B cell (primary cell): ENCODE data around the gene NPFF. TPM values are rescaled to one million over a fixed set of nuclear protein-coding genes. Genes with fewer than 3 reads are reported as not detected.

ENCODE experiments used
- ATAC-seq: fragments of 200-7000 bp; cut with Tn5 transposase; one replicate; pipeline ENCODE4 v1.10.0; 2021; ENCODE audit warnings: low read depth, mild to moderate bottlenecking, moderate number of reproducible peaks, moderate library complexity
- CTCF ChIA-PET: fragments of 350-600 bp; sonication (Branson Sonifier 250); formaldehyde crosslinking; loops from one replicate; lab custom pipeline; 2021; ENCODE audit warnings: antibody characterized with exemption, inconsistent platforms; lab: Charles Lee
- POLR2A ChIA-PET: fragments of 350-600 bp; sonication (Branson Sonifier 250); formaldehyde crosslinking; loops from one replicate; lab custom pipeline; 2021; ENCODE audit warnings: antibody characterized with exemption; lab: Charles Lee
- DNase-seq: peaks from one replicate; pipeline ENCODE4 v3.0.0; 2013
- H2AFZ ChIP-seq: 2 replicates; pipeline ENCODE4 v1.6.1; 2012; ENCODE audit warnings: mild to moderate bottlenecking, low read depth, low read length; ENCODE audit not compliant: insufficient read depth, poor library complexity, severe bottlenecking
- H3K27ac ChIP-seq, 2 donors: 1 replicate in 1 of 2; 2 replicates in 1 of 2; pipeline ENCODE4 v1.5.1; 2012 to 2013; ENCODE audit warnings: low read length in 2 of 2, mild to moderate bottlenecking in 2 of 2, moderate library complexity in 1 of 2
- H3K27me3 ChIP-seq, 4 experiments: fragments of 200-600 bp in 1 of 4; sonication (generic) in 1 of 4; replicated peaks in 1 of 4; 1 replicate in 2 of 4; 2 replicates in 2 of 4; pipeline versions ENCODE4 v1.6.1 to v1.7.0; 2013 to 2016; ENCODE audit warnings: low read length in 3 of 4, mild to moderate bottlenecking in 2 of 4, mixed read lengths in 1 of 4, moderate library complexity in 1 of 4; ENCODE audit not compliant: insufficient read depth in 4 of 4, control insufficient read depth in 3 of 4; ENCODE audit errors: control extremely low read depth in 1 of 4
- H3K36me3 ChIP-seq, 2 experiments: replicated peaks in 1 of 2; 1 replicate in 1 of 2; 2 replicates in 1 of 2; pipeline versions ENCODE4 v1.6.1 to v1.7.1; 2013; ENCODE audit warnings: low read length in 1 of 2; ENCODE audit not compliant: insufficient read depth in 2 of 2, control insufficient read depth in 1 of 2; ENCODE audit errors: control extremely low read depth in 1 of 2, extremely low read depth in 1 of 2
- H3K4me1 ChIP-seq, 2 donors: fragments of 200-600 bp in 1 of 2; sonication (generic) in 1 of 2; 1 replicate in 1 of 2; 2 replicates in 1 of 2; pipeline versions ENCODE4 v1.5.1 to v1.6.1; 2013 to 2017; ENCODE audit warnings: low read length in 2 of 2; ENCODE audit not compliant: control insufficient read depth in 2 of 2, insufficient read depth in 2 of 2
- H3K4me2 ChIP-seq: replicated peaks from 2 replicates; pipeline ENCODE3; 2012; ENCODE audit warnings: mild to moderate bottlenecking, low read depth, low read length; ENCODE audit not compliant: poor library complexity, severe bottlenecking
- H3K4me3 ChIP-seq, 5 experiments: fragments of 200-600 bp in 1 of 5; sonication (generic) in 1 of 5; 1 replicate in 3 of 5; 2 replicates in 2 of 5; pipeline versions ENCODE4 v1.5.1 to v1.7.0; 2011 to 2016; ENCODE audit warnings: low read length in 4 of 5, mild to moderate bottlenecking in 4 of 5, low read depth in 2 of 5, control low read depth in 1 of 5, moderate library complexity in 1 of 5; ENCODE audit not compliant: insufficient read depth in 1 of 5; ENCODE audit errors: control extremely low read depth in 1 of 5, extremely low read depth in 1 of 5
- H3K79me2 ChIP-seq: fragments of 200-600 bp; sonication (generic); one replicate; pipeline ENCODE4 v1.6.0; 2016; ENCODE audit warnings: low read length; ENCODE audit not compliant: control insufficient read depth, insufficient read depth
- H3K9ac ChIP-seq: fragments of 200-600 bp; sonication (generic); 2 replicates; pipeline ENCODE4 v1.6.1; 2017; ENCODE audit warnings: mild to moderate bottlenecking, low read length, moderate library complexity
- H3K9me3 ChIP-seq, 3 donors: one replicate each; pipeline versions ENCODE4 v1.6.1 to v1.7.1; 2013; ENCODE audit warnings: low read length in 2 of 3; ENCODE audit not compliant: control insufficient read depth in 2 of 3, insufficient read depth in 1 of 3; ENCODE audit errors: control extremely low read depth in 1 of 3
- H4K20me1 ChIP-seq: 2 replicates; pipeline ENCODE4 v1.6.0; 2012; ENCODE audit warnings: mild to moderate bottlenecking, low read length; ENCODE audit not compliant: insufficient read depth, control insufficient read depth, poor library complexity, severe bottlenecking
- H3K27ac Mint-ChIP-seq: one replicate; pipeline ENCODE4 v1.8.0; 2021; ENCODE audit warnings: mixed read lengths
- H3K27me3 Mint-ChIP-seq: one replicate; pipeline ENCODE4 v1.8.0; 2021; ENCODE audit warnings: mixed read lengths
- H3K4me1 Mint-ChIP-seq: one replicate; pipeline ENCODE4 v1.8.0; 2021; ENCODE audit warnings: mixed read lengths
- H3K4me3 Mint-ChIP-seq: one replicate; pipeline ENCODE4 v1.8.0; 2021; ENCODE audit warnings: mixed read lengths
- H3K9me3 Mint-ChIP-seq: one replicate; pipeline ENCODE4 v1.8.0; 2022; ENCODE audit warnings: mixed read lengths; ENCODE audit not compliant: insufficient read depth
- CTCF ChIP-seq: fragments of 200-600 bp; IDR thresholded peaks from one replicate; pipeline ENCODE4 v1.8.0; 2022; ENCODE audit warnings: antibody characterized with exemption, mild to moderate bottlenecking
- EZH2 ChIP-seq: IDR thresholded peaks from 2 replicates; pipeline ENCODE4 v1.6.1; 2012; ENCODE audit warnings: borderline replicate concordance, low read depth, mild to moderate bottlenecking, moderate library complexity, low read length; ENCODE audit not compliant: insufficient read depth, poor library complexity, severe bottlenecking
- WGBS: methylation state at CpG from one replicate; pipeline ENCODE4 v1.1.5; 2013; ENCODE audit warnings: missing lambda C conversion rate; ENCODE audit not compliant: insufficient coverage; 5-methylcytosine and 5-hydroxymethylcytosine counted together
- intact Hi-C: fragments of 100-400 bp; cut with micrococcal nuclease; formaldehyde crosslinking; loops from one replicate; pipeline ENCODE4 v1.10.0; 2022
- polyA plus RNA-seq: library from polyadenylated mRNA; depleted of rRNA; stranded (reverse); fragments of >200 nt; gene quantifications from 2 replicates; pipeline ENCODE4 v1.2.3, GENCODE V29; 2012
- total RNA-seq, 2 donors: library from RNA; stranded (reverse); fragments of 120-200 nt in 1 of 2; gene quantifications; 1 replicate in 1 of 2; 2 replicates in 1 of 2; pipeline versions ENCODE4 v1.2.3 to v1.2.4, GENCODE V29; 2013 to 2022

Gene NPFF
- total and polyA plus RNA-seq, 2 donors (not counting 1 experiment from before 2014, with no cell fraction given) = 0.34 TPM; not detected in 1

- H3K79me2 ChIP-seq = no peaks in the 10 kb centered on the region
- peak overlapping the region; percentile 35 for H2AFZ ChIP-seq
- CTCF ChIA-PET = interaction anchor here (0.8 to 4.6 kb wide), 6 partner anchors 10 to 203 kb away, joined by 3 to 58 read pairs (median 9); partner anchors contain the start of gene ATP5MC2
- intact Hi-C loops = loop anchor here (1.0 to 2.0 kb wide), 2 partner anchors 133 to 203 kb away; partner anchors contain the start of gene ATP5MC2
- peaks cover 0 to 40% of the 10 kb centered on the region in 2 experiments for H3K36me3 ChIP-seq
- Mint-ChIP-seq H3K4me1 (peaks cover 5% of the 10 kb centered on the region), H3K9me3 (no peaks in the 10 kb centered on the region), H3K27ac (peak overlapping the region; percentile 5), H3K27me3 (no peaks in the 10 kb centered on the region), H3K4me3 (no peak overlapping the region)
- WGBS = 100% methylated on average over 1 of the region's 5 CpGs
- H3K27me3 ChIP-seq = no peaks in the 10 kb centered on the region
- TF ChIP-seq CTCF (peak; percentile 71), EZH2 (no peak)
- no peak overlapping the region for H3K4me3 ChIP-seq
- no peaks in the 10 kb centered on the region for H3K4me1 ChIP-seq
- no peaks in the 10 kb centered on the region for H4K20me1 ChIP-seq
- H3K4me2 ChIP-seq = no peak overlapping the region
- ATAC-seq = peak; percentile 81
- peak; percentile 61 for DNase-seq
- H3K27ac ChIP-seq = peak overlapping the region in 1 of 2 donors; percentile 44
- H3K9ac ChIP-seq = no peak overlapping the region
- H3K9me3 ChIP-seq = no peaks in the 10 kb centered on the region
- POLR2A ChIA-PET = interaction anchor here (1.8 kb wide), 1 partner anchor 132 kb away, joined by 5 read pairs; the partner anchor contains the start of gene ATP5MC2
Measured at GRCh38 chr12:53543539-53543938, 36.3 kb upstream of the NPFF start.

DNA sequence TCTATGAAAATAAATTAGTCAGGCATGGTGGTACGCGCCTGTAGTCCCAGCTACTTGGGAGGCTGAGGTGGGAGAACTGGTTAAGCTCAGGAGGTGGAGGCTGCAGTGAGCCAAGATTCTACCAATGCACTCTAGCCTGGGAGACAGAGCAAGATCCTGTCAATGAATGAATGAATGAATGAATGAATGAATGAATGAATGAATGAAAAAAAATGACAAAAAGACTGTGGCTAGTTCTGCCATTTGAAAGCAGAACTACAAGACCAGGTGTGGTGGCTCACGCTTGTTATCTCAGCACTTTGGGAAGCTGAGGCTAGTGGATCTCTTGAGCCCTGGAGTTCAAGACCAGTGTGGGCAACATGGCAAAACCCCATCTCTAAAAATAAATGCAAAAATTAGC is 32.2 kb upstream of the NPFF start:
- Histone ChIP-seq H3K27me3 (no peaks in the 10 kb centered on the region), H2AFZ (no peak overlapping the region), H3K4me3 (no peak overlapping the region), H3K36me3 (peaks cover 5 to 59% of the 10 kb centered on the region in 2 experiments), H3K4me1 (no peaks in the 10 kb centered on the region), H3K9me3 (no peaks in the 10 kb centered on the region), H3K4me2 (no peak overlapping the region), H3K9ac (no peak overlapping the region), H3K27ac (no peak overlapping the region), H4K20me1 (no peaks in the 10 kb centered on the region), H3K79me2 (no peaks in the 10 kb centered on the region)
- no peak for ATAC-seq
- H3K4me3 Mint-ChIP-seq = no peak overlapping the region
- intact Hi-C loops = no loop called here
- peaks cover 5% of the 10 kb centered on the region for H3K4me1 Mint-ChIP-seq
- 93% methylated on average over 3 of the region's 3 CpGs for WGBS
- no peaks in the 10 kb centered on the region for H3K9me3 Mint-ChIP-seq
- no peak for DNase-seq
- H3K27ac Mint-ChIP-seq = no peak overlapping the region
- POLR2A ChIA-PET = no interaction called here
- H3K27me3 Mint-ChIP-seq = no peaks in the 10 kb centered on the region
- CTCF ChIA-PET = interaction anchor here (1.3 kb wide), 1 partner anchor 136 kb away, joined by 4 read pairs; the partner anchor contains the start of gene ATP5MC2
- TF ChIP-seq CTCF (no peak), EZH2 (no peak)
